GM19023 (cell line): ENCODE data around the gene WEE2.
"Not testable (repeated sequence)": the region's sequence is repeated elsewhere in the genome, so short reads cannot be mapped to it uniquely, and the experiment has no call there.

ENCODE experiments used
- ATAC-seq: cut with Tn5 transposase; IDR thresholded peaks from one replicate; pipeline ENCODE4 v1.9.1; 2021; ENCODE audit warnings: mild to moderate bottlenecking, moderate library complexity; ENCODE audit not compliant: unreplicated experiment

Gene WEE2

DNA sequence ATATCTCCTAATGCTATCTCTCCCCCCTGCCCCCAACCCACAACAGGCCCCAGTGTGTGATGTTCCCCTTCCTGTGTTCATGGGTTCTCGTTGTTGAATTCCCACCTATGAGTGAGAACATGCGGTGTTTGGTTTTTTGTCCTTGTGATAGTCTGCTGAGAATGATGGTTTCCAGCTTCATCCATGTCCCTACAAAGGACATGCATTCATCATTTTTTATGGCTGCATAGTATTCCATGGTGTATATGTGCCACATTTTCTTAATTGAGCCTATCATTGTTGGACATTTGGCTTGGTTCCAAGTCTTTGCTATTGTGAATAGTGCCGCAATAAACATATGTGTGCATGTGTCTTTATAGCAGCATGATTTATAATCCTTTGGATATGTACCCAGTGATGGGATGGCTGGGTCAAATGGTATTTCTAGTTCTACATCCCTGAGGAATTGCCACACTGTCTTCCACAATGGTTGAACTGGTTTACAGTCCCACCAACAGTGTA, 62.0 kb downstream of the WEE2 start:
- not testable (repeated sequence) for ATAC-seq

DNA sequence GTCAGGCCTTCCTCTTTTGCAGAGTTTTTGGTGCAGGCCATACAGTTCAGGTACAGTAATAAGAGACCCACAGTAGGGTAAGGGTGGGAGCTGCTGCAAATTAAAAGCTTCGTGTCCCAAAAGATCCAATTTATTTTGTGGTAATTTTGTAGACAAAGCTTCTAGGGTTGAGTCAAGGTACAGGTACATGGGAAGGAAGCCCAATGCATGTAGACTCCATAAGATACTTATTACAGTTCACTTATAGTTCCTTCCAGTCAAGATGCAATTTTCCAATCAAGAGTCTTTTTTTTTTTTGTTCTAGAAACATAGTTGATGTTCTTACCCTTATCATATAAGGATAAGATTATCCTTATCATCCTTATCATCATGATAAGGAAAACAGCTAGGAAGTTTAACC, 68.2 kb downstream of the WEE2 start, which contains the start of gene TAS2R4:
Gene TAS2R4 (plus strand): TSS at position 301 of the 400 bp plus-strand sequence. CDS start 1,815 bp downstream, outside the sequence.
- ATAC-seq: no peak
